Measurements from ENCODE around the gene LYSMD1. TPM values are rescaled to one million over a fixed set of nuclear protein-coding genes. Genes with fewer than 3 reads are reported as not detected.

LYSMD1 gene
- total RNA-seq, 1 donor from 2014 or later: 5.3 TPM

GRCh38 chr1:151175863-151176262, 10.2 kb upstream of the LYSMD1 start, which contains the start of gene TMOD4:
TMOD4 (minus strand) TSS chr1:151175981; CDS start chr1:151174875, 1,106 bp downstream.
- DNase-seq (ENCODE audit: low spot score): peak; percentile 35

GRCh38 chr1:151175041-151175741, 9.5 kb upstream of the LYSMD1 start:
- peak; percentile 2 for DNase-seq (ENCODE audit: low spot score)

- peak; percentile 11 for DNase-seq (ENCODE audit: low spot score)
Observed at GRCh38 chr1:151171190-151171589, 5.5 kb upstream of the LYSMD1 start.

- no peak for DNase-seq (ENCODE audit: low spot score)
Observed at GRCh38 chr1:151167116-151167515, 1.4 kb upstream of the LYSMD1 start.

- DNase-seq (ENCODE audit: low spot score): no peak
Observed at GRCh38 chr1:151166505-151166956, 829 bp upstream of the LYSMD1 start.

GRCh38 chr1:151165281-151165737, 393 bp downstream of the LYSMD1 start:
- DNase-seq (ENCODE audit: low spot score): no peak

- no peak for DNase-seq (ENCODE audit: low spot score)
Observed at GRCh38 chr1:151164732-151165280, 896 bp downstream of the LYSMD1 start.

- DNase-seq (ENCODE audit: low spot score): no peak
Observed at GRCh38 chr1:151159373-151159772, 6.3 kb downstream of the LYSMD1 start.

GRCh38 chr1:151158751-151159251, 6.9 kb downstream of the LYSMD1 start:
- DNase-seq (ENCODE audit: low spot score): no peak

GRCh38 chr1:151158326-151158725, 7.4 kb downstream of the LYSMD1 start:
- no peak for DNase-seq (ENCODE audit: low spot score)

- no peak for DNase-seq (ENCODE audit: low spot score)
Observed at GRCh38 chr1:151157067-151157531, 8.6 kb downstream of the LYSMD1 start.

- no peak for DNase-seq (ENCODE audit: low spot score)
Observed at GRCh38 chr1:151156515-151156819, 9.2 kb downstream of the LYSMD1 start, which contains the start of gene TNFAIP8L2. TNFAIP8L2 (plus strand) TSS chr1:151156649; CDS start chr1:151158698, 2,049 bp downstream.

GRCh38 chr1:151147665-151148064, 18.0 kb downstream of the LYSMD1 start:
- no peak for DNase-seq (ENCODE audit: low spot score)

- DNase-seq (ENCODE audit: low spot score): peak; percentile 65
Observed at GRCh38 chr1:151147132-151147503, 18.6 kb downstream of the LYSMD1 start.

- DNase-seq (ENCODE audit: low spot score): peak; percentile 98
Observed at GRCh38 chr1:151146412-151147131, 19.1 kb downstream of the LYSMD1 start, which contains the start of gene SEMA6C. SEMA6C (minus strand) TSS chr1:151146631; CDS start chr1:151142621, 4,010 bp downstream.

- DNase-seq (ENCODE audit: low spot score): no peak
Observed at GRCh38 chr1:151146072-151146411, 19.7 kb downstream of the LYSMD1 start.

GRCh38 chr1:151145304-151146071, 20.2 kb downstream of the LYSMD1 start:
- DNase-seq (ENCODE audit: low spot score): no peak

GRCh38 chr1:151144474-151145303, 21.0 kb downstream of the LYSMD1 start:
- no peak for DNase-seq (ENCODE audit: low spot score)

GRCh38 chr1:151143986-151144385, 21.7 kb downstream of the LYSMD1 start:
- DNase-seq (ENCODE audit: low spot score): no peak

- no peak for DNase-seq (ENCODE audit: low spot score)
Observed at GRCh38 chr1:151143057-151143435, 22.7 kb downstream of the LYSMD1 start.
